H1 (cell line): Measurements from ENCODE around the gene GRIK4. TPM values are rescaled to one million over a fixed set of nuclear protein-coding genes. Genes with fewer than 3 reads are reported as not detected.

Experiments used
- CTCF ChIA-PET: fragments of 300-600 bp; sonication (Branson Sonifier 250); formaldehyde crosslinking; loops from one replicate; lab custom pipeline; 2021; ENCODE audit not compliant: partially characterized antibody; lab: Charles Lee
- POLR2A ChIA-PET: fragments of 300-600 bp; sonication (Branson Sonifier 250); formaldehyde crosslinking; loops from one replicate; lab custom pipeline; 2021; ENCODE audit warnings: inconsistent platforms; ENCODE audit not compliant: partially characterized antibody; lab: Charles Lee
- DNase-seq, 2 experiments: peaks; one replicate each; pipeline versions ENCODE4 v3.0.0 to v3.0.0-alpha.2; 2010 to 2022; ENCODE audit warnings: low spot score in 2 of 2, low read depth in 1 of 2, mixed read lengths in 1 of 2
- FAIRE-seq: peaks from 2 replicates; lab custom pipeline; 2011; peaks lifted over from hg19 to GRCh38; lab: Jason Lieb, UNC
- H2AFZ ChIP-seq: 2 replicates; pipeline ENCODE4 v1.8.1; 2012; ENCODE audit warnings: low read length, inconsistent platforms
- H2AK5ac ChIP-seq: 2 replicates; pipeline ENCODE4 v1.6.1; 2013; ENCODE audit warnings: low read depth, low read length
- H2BK120ac ChIP-seq: replicated peaks from 2 replicates; pipeline ENCODE3; 2013; ENCODE audit warnings: low read depth, low read length, inconsistent platforms
- H2BK12ac ChIP-seq: 2 replicates; pipeline ENCODE4 v1.6.1; 2013; ENCODE audit warnings: low read depth, low read length
- H2BK15ac ChIP-seq: 2 replicates; pipeline ENCODE4 v1.6.1; 2013; ENCODE audit warnings: low read length
- H2BK20ac ChIP-seq: 2 replicates; pipeline ENCODE4 v1.6.1; 2013; ENCODE audit warnings: low read length
- H2BK5ac ChIP-seq: 2 replicates; pipeline ENCODE4 v1.6.1; 2013; ENCODE audit warnings: low read depth, low read length
- H3K14ac ChIP-seq: 2 replicates; pipeline ENCODE4 v1.6.1; 2013; ENCODE audit warnings: inconsistent platforms; ENCODE audit not compliant: insufficient read length
- H3K18ac ChIP-seq: 2 replicates; pipeline ENCODE4 v1.6.1; 2013; ENCODE audit warnings: low read length; ENCODE audit errors: extremely low read depth
- H3K23ac ChIP-seq: 2 replicates; pipeline ENCODE4 v1.6.1; 2013; ENCODE audit warnings: inconsistent platforms; ENCODE audit not compliant: insufficient read length
- H3K23me2 ChIP-seq: 2 replicates; pipeline ENCODE4 v1.6.1; 2013; ENCODE audit warnings: low read depth, low read length
- H3K27ac ChIP-seq: 2 replicates; pipeline ENCODE4 v1.6.1; 2011; ENCODE audit warnings: low read depth, low read length, inconsistent platforms
- H3K27me3 ChIP-seq, 4 experiments: replicated peaks in 1 of 4; 1 replicate in 1 of 4; 2 replicates in 3 of 4; pipeline versions ENCODE4 v1.6.1 to v1.8.1; 2011 to 2013; ENCODE audit warnings: low read length in 3 of 4, mild to moderate bottlenecking in 3 of 4, inconsistent platforms in 2 of 4, mixed read lengths in 2 of 4, moderate library complexity in 1 of 4; ENCODE audit not compliant: control insufficient read depth in 3 of 4, insufficient read depth in 3 of 4; ENCODE audit errors: extremely low read depth in 1 of 4
- H3K36me3 ChIP-seq, 4 experiments: 2 replicates each; pipeline versions ENCODE4 v1.6.1 to v1.8.1; 2011 to 2013; ENCODE audit warnings: mild to moderate bottlenecking in 4 of 4, low read length in 3 of 4, moderate library complexity in 2 of 4, control low read depth in 1 of 4, inconsistent platforms in 1 of 4; ENCODE audit not compliant: insufficient read depth in 4 of 4, control insufficient read depth in 2 of 4
- H3K4ac ChIP-seq: replicated peaks from 2 replicates; pipeline ENCODE3; 2013; ENCODE audit warnings: low read length, low read depth, mixed read lengths, inconsistent platforms; ENCODE audit not compliant: insufficient read length
- H3K4me1 ChIP-seq, 4 experiments: replicated peaks in 1 of 4; 1 replicate in 1 of 4; 2 replicates in 3 of 4; pipeline versions ENCODE4 v1.6.1 to v1.8.1; 2011 to 2013; ENCODE audit warnings: low read length in 3 of 4, inconsistent platforms in 2 of 4, mixed read lengths in 1 of 4; ENCODE audit not compliant: insufficient read depth in 4 of 4, control insufficient read depth in 3 of 4
- H3K4me2 ChIP-seq, 2 experiments: 2 replicates each; pipeline versions ENCODE4 v1.6.1 to v1.8.1; 2011 to 2013; ENCODE audit warnings: low read depth in 2 of 2, low read length in 2 of 2, control low read depth in 1 of 2, inconsistent platforms in 1 of 2, mild to moderate bottlenecking in 1 of 2; ENCODE audit not compliant: insufficient read depth in 1 of 2
- H3K4me3 ChIP-seq, 4 experiments: fragments of 200-600, 300-600 bp in 1 of 4; sonication (generic), shearing (Covaris generic), sonication (Bioruptor Twin) in 1 of 4; 2 replicates each; pipeline versions ENCODE4 v1.5.1 to v1.8.1; 2011 to 2016; ENCODE audit warnings: low read length in 4 of 4, low read depth in 3 of 4, control low read depth in 2 of 4, inconsistent platforms in 2 of 4, mild to moderate bottlenecking in 2 of 4, mixed read lengths in 1 of 4, moderate library complexity in 1 of 4; ENCODE audit not compliant: insufficient read depth in 2 of 4; ENCODE audit errors: extremely low read depth in 1 of 4
- H3K56ac ChIP-seq: replicated peaks from 2 replicates; pipeline ENCODE3; 2013; ENCODE audit warnings: low read depth, mild to moderate bottlenecking, mixed read lengths, low read length, inconsistent platforms; ENCODE audit not compliant: insufficient read length
- H3K79me1 ChIP-seq: 2 replicates; pipeline ENCODE4 v1.6.1; 2013; ENCODE audit warnings: low read depth, low read length, control low read depth
- H3K79me2 ChIP-seq, 2 experiments: 2 replicates each; pipeline versions ENCODE4 v1.6.1 to v1.8.1; 2012 to 2013; ENCODE audit warnings: low read length in 2 of 2, mild to moderate bottlenecking in 2 of 2, inconsistent platforms in 1 of 2; ENCODE audit not compliant: insufficient read depth in 2 of 2, control insufficient read depth in 1 of 2
- H3K9ac ChIP-seq, 4 experiments: replicated peaks in 1 of 4; 1 replicate in 1 of 4; 2 replicates in 3 of 4; pipeline versions ENCODE4 v1.6.1 to v1.8.1; 2011 to 2013; ENCODE audit warnings: low read depth in 3 of 4, low read length in 3 of 4, control low read depth in 2 of 4, mild to moderate bottlenecking in 2 of 4, moderate library complexity in 2 of 4, inconsistent platforms in 1 of 4; ENCODE audit errors: extremely low read depth in 1 of 4
- H3K9me3 ChIP-seq, 2 experiments: 2 replicates each; pipeline versions ENCODE4 v1.6.1 to v1.8.1; 2012 to 2013; ENCODE audit warnings: mild to moderate bottlenecking in 2 of 2, moderate library complexity in 2 of 2, control low read depth in 1 of 2, inconsistent platforms in 1 of 2, low read depth in 1 of 2, low read length in 1 of 2, mixed read lengths in 1 of 2; ENCODE audit not compliant: insufficient read depth in 2 of 2
- H4K20me1 ChIP-seq, 2 experiments: replicated peaks in 1 of 2; 2 replicates each; pipeline versions ENCODE3 to v1.8.1; 2011 to 2013; ENCODE audit warnings: inconsistent platforms in 2 of 2, low read length in 2 of 2, mild to moderate bottlenecking in 1 of 2; ENCODE audit not compliant: insufficient read depth in 2 of 2, control insufficient read depth in 1 of 2
- H4K5ac ChIP-seq: 2 replicates; pipeline ENCODE4 v1.6.1; 2013; ENCODE audit warnings: low read length, low read depth, mixed read lengths, inconsistent platforms; ENCODE audit not compliant: insufficient read length
- H4K8ac ChIP-seq: 2 replicates; pipeline ENCODE4 v1.8.0; 2013; ENCODE audit warnings: mild to moderate bottlenecking, moderate library complexity, low read length, inconsistent platforms; ENCODE audit not compliant: insufficient read depth; ENCODE audit errors: extremely low read depth
- H4K91ac ChIP-seq: replicated peaks from 2 replicates; pipeline ENCODE3; 2013; ENCODE audit warnings: low read length, mixed read lengths, inconsistent platforms; ENCODE audit not compliant: insufficient read length
- ATF3 ChIP-seq: IDR thresholded peaks from 2 replicates; pipeline ENCODE4 v1.6.1; 2011; ENCODE audit warnings: low read depth, mild to moderate bottlenecking, low read length; ENCODE audit not compliant: insufficient read depth
- CBX5 ChIP-seq: fragments of 300-800, 300-1000 bp; sonication (generic); IDR thresholded peaks from 2 replicates; pipeline ENCODE4 v1.7.1; 2016; ENCODE audit warnings: antibody characterized with exemption, low read length, low read depth
- CEBPB ChIP-seq: IDR thresholded peaks from 2 replicates; pipeline ENCODE4 v1.6.1; 2012; ENCODE audit warnings: low read depth, low read length
- EGR1 ChIP-seq: IDR thresholded peaks from 2 replicates; pipeline ENCODE4 v1.6.1; 2011; ENCODE audit warnings: low read depth, low read length, borderline replicate concordance
- EP300 ChIP-seq, 2 experiments: IDR thresholded peaks; 1 replicate in 1 of 2; 2 replicates in 1 of 2; pipeline ENCODE4 v1.6.1; 2011 to 2012; ENCODE audit warnings: low read depth in 2 of 2, low read length in 2 of 2, mild to moderate bottlenecking in 2 of 2, borderline replicate concordance in 1 of 2, inconsistent platforms in 1 of 2, moderate library complexity in 1 of 2
- JUN ChIP-seq: IDR thresholded peaks from 2 replicates; pipeline ENCODE4 v1.6.1; 2011; ENCODE audit warnings: low read depth, mild to moderate bottlenecking, improper control_type of control experiment, low read length
- MAFK ChIP-seq: IDR thresholded peaks from 2 replicates; pipeline ENCODE4 v1.6.1; 2012; ENCODE audit warnings: low read depth, mild to moderate bottlenecking, improper control_type of control experiment, low read length
- SRF ChIP-seq: IDR thresholded peaks from 2 replicates; pipeline ENCODE4 v1.6.1; 2011; ENCODE audit warnings: mild to moderate bottlenecking, low read depth, low read length, moderate library complexity
- TEAD4 ChIP-seq: IDR thresholded peaks from 2 replicates; pipeline ENCODE4 v1.6.1; 2012; ENCODE audit warnings: low read depth, low read length, inconsistent platforms, mixed read lengths
- ZNF274 ChIP-seq: IDR thresholded peaks from 2 replicates; pipeline ENCODE4 v1.7.0; 2012; ENCODE audit warnings: low read length, borderline replicate concordance; ENCODE audit errors: extremely low read depth
- WGBS, 2 experiments: shearing (Covaris generic) in 1 of 2; methylation state at CpG; one replicate each; pipeline versions ENCODE4 v1.1.6 to v1.1.7; 2013 to 2015; ENCODE audit warnings: low lambda C conversion rate in 2 of 2, mixed read lengths in 2 of 2, inconsistent platforms in 1 of 2, low coverage in 1 of 2, missing lambda C conversion rate in 1 of 2; ENCODE audit not compliant: insufficient replicate concordance in 2 of 2, insufficient coverage in 1 of 2, insufficient read length in 1 of 2; ENCODE audit errors: extremely low coverage in 1 of 2, missing lambda C conversion rate in 1 of 2; 5-methylcytosine and 5-hydroxymethylcytosine counted together
- polyA plus RNA-seq, 7 experiments: library from polyadenylated mRNA; depleted of rRNA in 3 of 7; stranded (reverse) in 5 of 7; unstranded in 2 of 7; fragments of >200 nt in 5 of 7; fragments of 200-250 nt in 2 of 7; gene quantifications; 1 replicate in 5 of 7; 2 replicates in 1 of 7; 4 replicates in 1 of 7; pipeline versions ENCODE4 v1.2.1 to v1.2.3, GENCODE V29; 2011 to 2013; ENCODE audit warnings: missing spikeins in 2 of 7, mixed read lengths in 2 of 7
- total RNA-seq: library from RNA; stranded (reverse); fragmentation: NEBNext Ultra II Directional; extraction: Animal tissue kit (Norgen Biotek cat#: 25700); gene quantifications from 2 replicates; pipeline ENCODE4 v1.2.1, GENCODE V29; 2021
- TF ChIP-seq, protein P1 (sequence below), 3 experiments: IDR thresholded peaks; 1 replicate in 2 of 3; 2 replicates in 1 of 3; pipeline versions ENCODE4 v1.5.1 to v1.6.1; 2011; ENCODE audit warnings: low read length in 3 of 3, mild to moderate bottlenecking in 3 of 3, inconsistent platforms in 2 of 3, low read depth in 1 of 3, moderate library complexity in 1 of 3; ENCODE audit not compliant: insufficient read depth in 1 of 3; ENCODE audit errors: control extremely low read depth in 1 of 3

Gene GRIK4
- total and polyA plus RNA-seq, 2 of the 8 experiments (the other 6 are each of a cell fraction or from before 2014, with no cell fraction given), result 1.2 to 2.9 TPM

GRCh38 chr11:120695426-120695825 is 183.9 kb downstream of the GRIK4 start:
- no peak overlapping the region for H2BK120ac ChIP-seq
- H2BK15ac ChIP-seq, result no peak overlapping the region
- H4K20me1 ChIP-seq, result no peaks in the 10 kb centered on the region
- H2AFZ ChIP-seq, result no peak overlapping the region
- no peaks in the 10 kb centered on the region for H3K23me2 ChIP-seq
- H4K8ac ChIP-seq, result no peak overlapping the region
- H2BK20ac ChIP-seq, result no peak overlapping the region
- H3K23ac ChIP-seq, result no peak overlapping the region
- POLR2A ChIA-PET, result interaction anchor here (1.2 to 1.4 kb wide), 2 partner anchors 11 to 132 kb away, joined by 3 to 5 read pairs; no protein-coding TSS in a partner anchor
- no peak overlapping the region for H3K4me3 ChIP-seq
- no peaks in the 10 kb centered on the region; a peak in 1 of 8 replicates for H3K36me3 ChIP-seq
- CTCF ChIA-PET, result interaction anchor here (1.0 to 17.4 kb wide), 23 partner anchors 10 to 196 kb away, joined by 3 to 300 read pairs (median 7); no protein-coding TSS in a partner anchor
- no peak overlapping the region for H3K27ac ChIP-seq
- no peak overlapping the region for H2BK12ac ChIP-seq
- H3K14ac ChIP-seq, result no peak overlapping the region
- no peak overlapping the region for H3K18ac ChIP-seq
- no peaks in the 10 kb centered on the region for H3K9me3 ChIP-seq
- no peaks in the 10 kb centered on the region; the same call in 1 of the 2 replicates for H3K79me1 ChIP-seq
- H2BK5ac ChIP-seq, result no peak overlapping the region
- no peak overlapping the region for H3K4ac ChIP-seq
- no peak overlapping the region for H3K4me2 ChIP-seq
- no peak overlapping the region for H4K91ac ChIP-seq
- WGBS, 2 experiments, result 90% methylated on average over 8 of the region's 8 CpGs; no CpG with 5 or more reads in 1 of the 2 experiments
- H3K56ac ChIP-seq, result no peak overlapping the region
- peaks cover 0 to 7% (median 2%) of the 10 kb centered on the region in 4 experiments; a peak in 2 of 7 replicates for H3K4me1 ChIP-seq
- no peak for FAIRE-seq
- H4K5ac ChIP-seq, result no peak overlapping the region
- no peak for DNase-seq
- H3K79me2 ChIP-seq, result no peaks in the 10 kb centered on the region
- no peak overlapping the region for H3K9ac ChIP-seq
- no peak overlapping the region for H2AK5ac ChIP-seq
- no peaks in the 10 kb centered on the region for H3K27me3 ChIP-seq
- TF ChIP-seq CBX5, result no peak
- no peak for TF ChIP-seq ZNF274
- TF ChIP-seq SRF, result no peak
- TF ChIP-seq, protein P1, sequence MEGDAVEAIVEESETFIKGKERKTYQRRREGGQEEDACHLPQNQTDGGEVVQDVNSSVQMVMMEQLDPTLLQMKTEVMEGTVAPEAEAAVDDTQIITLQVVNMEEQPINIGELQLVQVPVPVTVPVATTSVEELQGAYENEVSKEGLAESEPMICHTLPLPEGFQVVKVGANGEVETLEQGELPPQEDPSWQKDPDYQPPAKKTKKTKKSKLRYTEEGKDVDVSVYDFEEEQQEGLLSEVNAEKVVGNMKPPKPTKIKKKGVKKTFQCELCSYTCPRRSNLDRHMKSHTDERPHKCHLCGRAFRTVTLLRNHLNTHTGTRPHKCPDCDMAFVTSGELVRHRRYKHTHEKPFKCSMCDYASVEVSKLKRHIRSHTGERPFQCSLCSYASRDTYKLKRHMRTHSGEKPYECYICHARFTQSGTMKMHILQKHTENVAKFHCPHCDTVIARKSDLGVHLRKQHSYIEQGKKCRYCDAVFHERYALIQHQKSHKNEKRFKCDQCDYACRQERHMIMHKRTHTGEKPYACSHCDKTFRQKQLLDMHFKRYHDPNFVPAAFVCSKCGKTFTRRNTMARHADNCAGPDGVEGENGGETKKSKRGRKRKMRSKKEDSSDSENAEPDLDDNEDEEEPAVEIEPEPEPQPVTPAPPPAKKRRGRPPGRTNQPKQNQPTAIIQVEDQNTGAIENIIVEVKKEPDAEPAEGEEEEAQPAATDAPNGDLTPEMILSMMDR (IDR thresholded peaks at IDR 0.05; ENCODE audit: control extremely low read depth in 1 of 3, insufficient read depth in 1 of 3, low read depth in 1 of 3, low read length in 3 of 3), result no peak
- TF ChIP-seq ATF3, result no peak
- TF ChIP-seq CEBPB, result no peak
- no peak for TF ChIP-seq MAFK
- no peak for TF ChIP-seq TEAD4
- no peak for TF ChIP-seq EGR1
- no peak for TF ChIP-seq JUN
- TF ChIP-seq EP300 (IDR thresholded peaks at IDR 0.05; ENCODE audit: borderline replicate concordance in 1 of 2, low read depth in 2 of 2, low read length in 2 of 2), result no peak
